HG03378 (cell line): Measurements from ENCODE around the gene GABARAP.
A peak's percentile ranks its signal among the peaks of the same experiment; 100 is the strongest.

Experiments
- ATAC-seq: cut with Tn5 transposase; IDR thresholded peaks from one replicate; pipeline ENCODE4 v1.9.1; 2021; ENCODE audit warnings: mild to moderate bottlenecking, moderate library complexity; ENCODE audit not compliant: unreplicated experiment

The GABARAP gene

GRCh38 chr17:7208754-7209460 is 33.3 kb downstream of the GABARAP start:
- ATAC-seq: no peak

- no peak for ATAC-seq
These were observed 34.1 kb downstream of the GABARAP start for GRCh38 chr17:7208027-7208571.

GRCh38 chr17:7207120-7208001 is 34.9 kb downstream of the GABARAP start:
- ATAC-seq: no peak

GRCh38 chr17:7205561-7205960 is 36.7 kb downstream of the GABARAP start:
- no peak for ATAC-seq

GRCh38 chr17:7204828-7205461 is 37.3 kb downstream of the GABARAP start:
- ATAC-seq: peak; percentile 67

- no peak for ATAC-seq
These were observed 37.9 kb downstream of the GABARAP start for GRCh38 chr17:7204336-7204735.

GRCh38 chr17:7203391-7203790 is 38.9 kb downstream of the GABARAP start:
- no peak for ATAC-seq

- no peak for ATAC-seq
These were observed 45.4 kb downstream of the GABARAP start for GRCh38 chr17:7196651-7197401.

- ATAC-seq: no peak
These were observed 46.3 kb downstream of the GABARAP start for GRCh38 chr17:7195971-7196370.

GRCh38 chr17:7192271-7192937 is 49.8 kb downstream of the GABARAP start:
- no peak for ATAC-seq

GRCh38 chr17:7191571-7192270 is 50.5 kb downstream of the GABARAP start:
- no peak for ATAC-seq

- ATAC-seq: no peak
These were observed 51.2 kb downstream of the GABARAP start for GRCh38 chr17:7191069-7191468.

GRCh38 chr17:7190276-7190917 is 51.9 kb downstream of the GABARAP start:
- no peak for ATAC-seq
